Activated T-cell treated with anti-CD3 and anti-CD28 coated beads for 48 hours (primary cell): ENCODE data around the gene NRP1.
"Not testable (repeated sequence)": the region's sequence is repeated elsewhere in the genome, so short reads cannot be mapped to it uniquely, and the experiment has no call there.

ENCODE experiments used
- DNase-seq: peaks from one replicate; pipeline ENCODE4 v3.0.0-alpha.2; 2020; ENCODE audit warnings: low read depth

The NRP1 gene

GRCh38 chr10:33321516-33321915 lies 13.0 kb downstream of the NRP1 start:
- no peak for DNase-seq

GRCh38 chr10:33320288-33320687 lies 14.2 kb downstream of the NRP1 start:
- no peak for DNase-seq

- no peak for DNase-seq
Observed at GRCh38 chr10:33315891-33316290, 18.6 kb downstream of the NRP1 start.

- no peak for DNase-seq
Observed at GRCh38 chr10:33314811-33315561, 19.5 kb downstream of the NRP1 start.

- no peak for DNase-seq
Observed at GRCh38 chr10:33311640-33312039, 22.8 kb downstream of the NRP1 start.

- no peak for DNase-seq
Observed at GRCh38 chr10:33310853-33311252, 23.6 kb downstream of the NRP1 start.

GRCh38 chr10:33309406-33309805 lies 25.1 kb downstream of the NRP1 start:
- no peak for DNase-seq

GRCh38 chr10:33307835-33308234 lies 26.6 kb downstream of the NRP1 start:
- no peak for DNase-seq

GRCh38 chr10:33306701-33307519 lies 27.6 kb downstream of the NRP1 start:
- no peak for DNase-seq

GRCh38 chr10:33306126-33306525 lies 28.3 kb downstream of the NRP1 start:
- DNase-seq = no peak

- no peak for DNase-seq
Observed at GRCh38 chr10:33304423-33305225, 29.8 kb downstream of the NRP1 start.

GRCh38 chr10:33303988-33304387 lies 30.5 kb downstream of the NRP1 start:
- no peak for DNase-seq

- no peak for DNase-seq
Observed at GRCh38 chr10:33302208-33302829, 32.1 kb downstream of the NRP1 start.

GRCh38 chr10:33301097-33301789 lies 33.2 kb downstream of the NRP1 start:
- DNase-seq = no peak

GRCh38 chr10:33300544-33300943 lies 33.9 kb downstream of the NRP1 start:
- not testable (repeated sequence) for DNase-seq

GRCh38 chr10:33298893-33299292 lies 35.6 kb downstream of the NRP1 start:
- DNase-seq = no peak

GRCh38 chr10:33298110-33298509 lies 36.4 kb downstream of the NRP1 start:
- DNase-seq = no peak

GRCh38 chr10:33295851-33296250 lies 38.6 kb downstream of the NRP1 start:
- no peak for DNase-seq

GRCh38 chr10:33293531-33294170 lies 40.8 kb downstream of the NRP1 start:
- no peak for DNase-seq

- no peak for DNase-seq
Observed at GRCh38 chr10:33293076-33293475, 41.4 kb downstream of the NRP1 start.

- DNase-seq = no peak
Observed at GRCh38 chr10:33291053-33291592, 43.3 kb downstream of the NRP1 start.
